Endothelial cell (in vitro differentiated cells): ENCODE measurements around the gene RHBDL1. TPM values are rescaled to one million over a fixed set of nuclear protein-coding genes. Genes with fewer than 3 reads are reported as not detected.

Experiments
- DNase-seq: peaks from one replicate; pipeline ENCODE4 v3.0.0; 2021; ENCODE audit warnings: low spot score
- H3K27ac Mint-ChIP-seq: one replicate; pipeline ENCODE4 v1.8.0; 2021; ENCODE audit warnings: mixed read lengths, inconsistent platforms; ENCODE audit not compliant: unreplicated experiment
- H3K27me3 Mint-ChIP-seq: one replicate; pipeline ENCODE4 v1.8.0; 2021; ENCODE audit warnings: mild to moderate bottlenecking, moderate library complexity, mixed read lengths, inconsistent platforms; ENCODE audit not compliant: unreplicated experiment
- H3K36me3 Mint-ChIP-seq: one replicate; pipeline ENCODE4 v1.8.0; 2021; ENCODE audit warnings: mild to moderate bottlenecking, low read depth, mixed read lengths, inconsistent platforms; ENCODE audit not compliant: unreplicated experiment
- H3K4me1 Mint-ChIP-seq: one replicate; pipeline ENCODE4 v1.8.0; 2021; ENCODE audit warnings: mild to moderate bottlenecking, mixed read lengths, inconsistent platforms; ENCODE audit not compliant: unreplicated experiment
- H3K4me3 Mint-ChIP-seq: one replicate; pipeline ENCODE4 v1.8.0; 2021; ENCODE audit warnings: mild to moderate bottlenecking, mixed read lengths, inconsistent platforms; ENCODE audit not compliant: unreplicated experiment
- H3K9me3 Mint-ChIP-seq: one replicate; pipeline ENCODE4 v1.8.0; 2021; ENCODE audit warnings: mixed read lengths, inconsistent platforms; ENCODE audit not compliant: unreplicated experiment
- CTCF ChIP-seq: fragments of 200-600 bp; sonication (generic); IDR thresholded peaks from one replicate; pipeline ENCODE4 v1.5.0; 2021; ENCODE audit warnings: antibody characterized with exemption; ENCODE audit not compliant: unreplicated experiment
- total RNA-seq: library from RNA; stranded (reverse); fragmentation: NEBNext Ultra II Directional; extraction: Animal tissue kit (Norgen Biotek cat#: 25700); gene quantifications from one replicate; pipeline ENCODE4 v1.2.1, GENCODE V29; 2021; ENCODE audit not compliant: unreplicated experiment

The RHBDL1 gene
- total RNA-seq, 1 donor from 2014 or later: 1.6 TPM

GRCh38 chr16:683396-684070 lies 8.1 kb downstream of the RHBDL1 start:
- DNase-seq: no peak
- no peak for TF ChIP-seq CTCF
- peaks cover 14% of the 10 kb centered on the region for H3K27me3 Mint-ChIP-seq
- no peaks in the 10 kb centered on the region for H3K9me3 Mint-ChIP-seq
- H3K27ac Mint-ChIP-seq: no peak overlapping the region
- peak overlapping the region; percentile 47 for H3K4me3 Mint-ChIP-seq
- H3K4me1 Mint-ChIP-seq: peaks cover 6% of the 10 kb centered on the region
- H3K36me3 Mint-ChIP-seq: peaks cover 5% of the 10 kb centered on the region

- peak; percentile 82 for DNase-seq
- no peak within 1 kb of the TSS for H3K27ac Mint-ChIP-seq
- no peaks in the 10 kb centered on the region for H3K9me3 Mint-ChIP-seq
- H3K36me3 Mint-ChIP-seq: peaks cover 5% of the 10 kb centered on the region
- peaks cover 15% of the 10 kb centered on the region for H3K27me3 Mint-ChIP-seq
- peaks cover 6% of the 10 kb centered on the region for H3K4me1 Mint-ChIP-seq
- no peak for TF ChIP-seq CTCF
- H3K4me3 Mint-ChIP-seq: peak within 1 kb of the TSS; percentile 47
Observed at GRCh38 chr16:684071-684794, 8.8 kb downstream of the RHBDL1 start, which contains the start of gene JMJD8. Gene JMJD8 (minus strand): TSS chr16:684334. CDS start chr16:684319, 15 bp downstream.

GRCh38 chr16:684961-685696 lies 9.7 kb downstream of the RHBDL1 start:
- Mint-ChIP-seq H3K27ac (no peak overlapping the region), H3K9me3 (no peaks in the 10 kb centered on the region), H3K4me3 (no peak overlapping the region), H3K27me3 (peaks cover 14% of the 10 kb centered on the region), H3K4me1 (peaks cover 9% of the 10 kb centered on the region), H3K36me3 (peaks cover 5% of the 10 kb centered on the region)
- no peak for DNase-seq
- no peak for TF ChIP-seq CTCF

GRCh38 chr16:685967-686366 lies 10.5 kb downstream of the RHBDL1 start:
- peaks cover 5% of the 10 kb centered on the region for H3K36me3 Mint-ChIP-seq
- peaks cover 9% of the 10 kb centered on the region for H3K4me1 Mint-ChIP-seq
- DNase-seq: peak; percentile 62
- H3K9me3 Mint-ChIP-seq: no peaks in the 10 kb centered on the region
- H3K27me3 Mint-ChIP-seq: peaks cover 14% of the 10 kb centered on the region
- no peak overlapping the region for H3K27ac Mint-ChIP-seq
- no peak overlapping the region for H3K4me3 Mint-ChIP-seq
- peak; percentile 45 for TF ChIP-seq CTCF
